Measurements from ENCODE around the gene BCAP31. TPM values are rescaled to one million over a fixed set of nuclear protein-coding genes. Genes with fewer than 3 reads are reported as not detected.

Gene BCAP31
- total RNA-seq, 4 donors from 2014 or later, result 37.6 to 113 (median 74.4) TPM

GRCh38 chrX:153667281-153667955, 56.8 kb downstream of the BCAP31 start:
- intact Hi-C loops (cut with DNase I; ENCODE audit: low total_unique reads), result no loop called here
- Histone ChIP-seq H3K4me1 (peaks cover 0 to 2% (median 0%) of the 10 kb centered on the region in 4 donors), H3K4me3 (peak overlapping the region in 1 of 4 donors; percentile 14), H3K27me3 (peaks cover 16% of the 10 kb centered on the region), H3K9me3 (no peaks in the 10 kb centered on the region), H3K27ac (no peak overlapping the region), H3K36me3 (no peaks in the 10 kb centered on the region)
- no peak for TF ChIP-seq CTCF (IDR thresholded peaks at IDR 0.05)
- TF ChIP-seq EP300 (IDR thresholded peaks at IDR 0.05; ENCODE audit: low read depth), result no peak
- no peak for TF ChIP-seq POLR2A (IDR thresholded peaks at IDR 0.05)
- TF ChIP-seq POLR2AphosphoS5 (IDR thresholded peaks at IDR 0.05), result no peak
- DNase-seq, result no peak
- WGBS, 2 donors (ENCODE audit: low coverage in 1 of 2), result 72% methylated on average over 11 of the region's 11 CpGs; no CpG with 5 or more reads in 1 of the 2 donors
- in situ Hi-C loops (cut with MboI; ENCODE audit: low pct_ligation_motif_present in 1 of 4, low pct_unique_long_range_greater_than_20kb in 1 of 4, low sequenced_read_pairs in 3 of 4), result loop anchor here (10.0 to 25.0 kb wide), 3 partner anchors 105 to 705 kb away; no protein-coding TSS in a partner anchor

- in situ Hi-C loops (cut with MboI; ENCODE audit: low pct_ligation_motif_present in 1 of 4, low pct_unique_long_range_greater_than_20kb in 1 of 4, low sequenced_read_pairs in 3 of 4), result loop anchor here (10.0 to 25.0 kb wide), 3 partner anchors 104 to 704 kb away; no protein-coding TSS in a partner anchor
These were observed 58.4 kb downstream of the BCAP31 start for GRCh38 chrX:153665726-153666306.

GRCh38 chrX:153662266-153662665, 61.9 kb downstream of the BCAP31 start:
- no peaks in the 10 kb centered on the region for H3K4me1 ChIP-seq
- no peak for TF ChIP-seq POLR2A (IDR thresholded peaks at IDR 0.05)
- peak; percentile 31 to 45 (median 44) for TF ChIP-seq CTCF (IDR thresholded peaks at IDR 0.05)
- 34% methylated on average over 31 of the region's 31 CpGs; no CpG with 5 or more reads in 1 of the 2 donors for WGBS, 2 donors (ENCODE audit: low coverage in 1 of 2)
- H3K9me3 ChIP-seq, result no peaks in the 10 kb centered on the region
- no peaks in the 10 kb centered on the region for H3K36me3 ChIP-seq
- H3K27ac ChIP-seq, result no peak overlapping the region
- intact Hi-C loops (cut with DNase I; ENCODE audit: low total_unique reads) (no loop called here), in situ Hi-C loops (cut with MboI; ENCODE audit: low pct_ligation_motif_present in 1 of 4, low pct_unique_long_range_greater_than_20kb in 1 of 4, low sequenced_read_pairs in 3 of 4) (loop anchor here (10.0 to 25.0 kb wide), 3 partner anchors 100 to 700 kb away; no protein-coding TSS in a partner anchor)
- H3K27me3 ChIP-seq, result peaks cover 23% of the 10 kb centered on the region
- H3K4me3 ChIP-seq, result peak overlapping the region in 1 of 4 donors; percentile 27
- peak; percentile 64 for DNase-seq

More at GRCh38 chrX:153665726-153666306, 58.4 kb downstream of the BCAP31 start:
- no peaks in the 10 kb centered on the region for H3K36me3 ChIP-seq
- no peak for DNase-seq
- H3K4me3 ChIP-seq, result no peak overlapping the region
- peaks cover 0 to 2% (median 0%) of the 10 kb centered on the region in 4 donors for H3K4me1 ChIP-seq
- intact Hi-C loops (cut with DNase I; ENCODE audit: low total_unique reads), result no loop called here
- H3K27ac ChIP-seq, result no peak overlapping the region
- TF ChIP-seq POLR2A (IDR thresholded peaks at IDR 0.05), result no peak
- no peak for TF ChIP-seq POLR2AphosphoS5 (IDR thresholded peaks at IDR 0.05)
- H3K27me3 ChIP-seq, result peaks cover 23% of the 10 kb centered on the region
- WGBS, 2 donors (ENCODE audit: low coverage in 1 of 2), result 75% methylated on average over 9 of the region's 9 CpGs; no CpG with 5 or more reads in 1 of the 2 donors
- H3K9me3 ChIP-seq, result no peaks in the 10 kb centered on the region

GRCh38 chrX:153659268-153659667, 64.9 kb downstream of the BCAP31 start:
- TF ChIP-seq POLR2A (IDR thresholded peaks at IDR 0.05) (no peak), POLR2AphosphoS5 (IDR thresholded peaks at IDR 0.05) (no peak), EP300 (IDR thresholded peaks at IDR 0.05; ENCODE audit: low read depth) (no peak), CTCF (IDR thresholded peaks at IDR 0.05) (no peak)
- in situ Hi-C loops (cut with MboI; ENCODE audit: low pct_ligation_motif_present in 1 of 4, low pct_unique_long_range_greater_than_20kb in 1 of 4, low sequenced_read_pairs in 3 of 4), result loop anchor here (10.0 to 25.0 kb wide), 3 partner anchors 97 to 697 kb away; no protein-coding TSS in a partner anchor

More at GRCh38 chrX:153659268-153659667, 64.9 kb downstream of the BCAP31 start:
- intact Hi-C loops (cut with DNase I; ENCODE audit: low total_unique reads), result loop anchor here (10.0 kb wide), 1 partner anchor 104 kb away; no protein-coding TSS in a partner anchor
- Histone ChIP-seq H3K4me1 (no peaks in the 10 kb centered on the region), H3K4me3 (no peak overlapping the region), H3K27me3 (peaks cover 23% of the 10 kb centered on the region), H3K27ac (no peak overlapping the region), H3K9me3 (no peaks in the 10 kb centered on the region), H3K36me3 (no peaks in the 10 kb centered on the region)
- no peak for DNase-seq
- 80 to 86% methylated on average over 1 to 3 of the region's 3 CpGs for WGBS, 2 donors (ENCODE audit: low coverage in 1 of 2)

All from transverse colon (tissue), 4 donors.